DND-41 (cell line): ENCODE results near the gene ACTR6.

ENCODE experiments used
- ATAC-seq: fragments of 200-7000 bp; cut with Tn5 transposase; 3 replicates; pipeline ENCODE4 v1.9.1; 2021; ENCODE audit warnings: low read depth; ENCODE audit not compliant: insufficient read depth
- DNase-seq: peaks from one replicate; pipeline ENCODE4 v3.0.0-alpha.2; 2020
- H2AFZ ChIP-seq: 2 replicates; pipeline ENCODE4 v1.6.0; 2012; ENCODE audit warnings: low read depth, low read length
- H3K27ac ChIP-seq: 2 replicates; pipeline ENCODE4 v1.5.1; 2012; ENCODE audit warnings: low read length, inconsistent platforms
- H3K27me3 ChIP-seq: fragments of 200-600 bp; sonication (generic); 2 replicates; pipeline ENCODE4 v1.6.0; 2012; ENCODE audit warnings: low read length, mild to moderate bottlenecking, inconsistent platforms; ENCODE audit not compliant: insufficient read depth, poor library complexity
- H3K36me3 ChIP-seq: 2 replicates; pipeline ENCODE4 v1.5.1; 2012; ENCODE audit warnings: low read length, inconsistent platforms; ENCODE audit not compliant: insufficient read depth
- H3K4me1 ChIP-seq: 2 replicates; pipeline ENCODE4 v1.5.1; 2012; ENCODE audit warnings: mild to moderate bottlenecking, low read length; ENCODE audit not compliant: insufficient read depth
- H3K4me2 ChIP-seq: 2 replicates; pipeline ENCODE4 v1.6.0; 2012; ENCODE audit warnings: mild to moderate bottlenecking, moderate library complexity, low read length, inconsistent platforms; ENCODE audit not compliant: insufficient read depth
- H3K4me3 ChIP-seq, 2 experiments: fragments of 200-600 bp in 1 of 2; shearing (Covaris generic) in 1 of 2; 2 replicates each; pipeline ENCODE4 v1.5.1; 2012 to 2016; ENCODE audit warnings: inconsistent platforms in 2 of 2, low read length in 2 of 2, mild to moderate bottlenecking in 2 of 2, low read depth in 1 of 2, moderate library complexity in 1 of 2
- H3K79me2 ChIP-seq: 2 replicates; pipeline ENCODE4 v1.6.0; 2012; ENCODE audit warnings: low read length, inconsistent platforms; ENCODE audit not compliant: insufficient read depth
- H3K9ac ChIP-seq: 2 replicates; pipeline ENCODE4 v1.6.0; 2012; ENCODE audit warnings: low read depth, mild to moderate bottlenecking, inconsistent platforms, low read length, moderate library complexity
- H3K9me3 ChIP-seq: 2 replicates; pipeline ENCODE4 v1.5.1; 2012; ENCODE audit warnings: low read length, moderate library complexity, mild to moderate bottlenecking, inconsistent platforms; ENCODE audit not compliant: insufficient read depth, severe bottlenecking
- H4K20me1 ChIP-seq: 2 replicates; pipeline ENCODE4 v1.6.0; 2012; ENCODE audit warnings: low read length; ENCODE audit not compliant: insufficient read depth
- CTCF ChIP-seq: IDR thresholded peaks from 2 replicates; pipeline ENCODE4 v1.5.1; 2012; ENCODE audit warnings: borderline replicate concordance, low read length, moderate library complexity, mild to moderate bottlenecking; ENCODE audit not compliant: poor library complexity, severe bottlenecking; ENCODE audit errors: extremely low read depth
- EZH2 ChIP-seq: IDR thresholded peaks from 3 replicates; pipeline ENCODE4 v1.6.1; 2012; ENCODE audit warnings: borderline replicate concordance, low read depth, mild to moderate bottlenecking, moderate library complexity, low read length, inconsistent platforms; ENCODE audit not compliant: severe bottlenecking

Gene ACTR6

GRCh38 chr12:100189636-100190394 lies 10.8 kb upstream of the ACTR6 start:
- peaks cover 54% of the 10 kb centered on the region for H3K36me3 ChIP-seq
- no peak overlapping the region for H3K4me2 ChIP-seq
- H3K4me1 ChIP-seq, result no peaks in the 10 kb centered on the region
- no peak for DNase-seq
- TF ChIP-seq EZH2 (no peak), CTCF (no peak)
- ATAC-seq, result no peak
- no peak overlapping the region for H3K27ac ChIP-seq
- H3K27me3 ChIP-seq, result no peaks in the 10 kb centered on the region
- H2AFZ ChIP-seq, result no peak overlapping the region
- H3K4me3 ChIP-seq, result no peak overlapping the region
- peaks cover 2% of the 10 kb centered on the region; the same call in 1 of the 2 replicates for H3K79me2 ChIP-seq
- H3K9me3 ChIP-seq, result no peaks in the 10 kb centered on the region
- no peak overlapping the region for H3K9ac ChIP-seq
- H4K20me1 ChIP-seq, result peaks cover 5% of the 10 kb centered on the region; the same call in 1 of the 2 replicates

- no peak for ATAC-seq
- Histone ChIP-seq H3K4me1 (peaks cover 3% of the 10 kb centered on the region), H3K9ac (no peak overlapping the region), H3K4me2 (no peak overlapping the region), H3K4me3 (no peak overlapping the region), H4K20me1 (peaks cover 3% of the 10 kb centered on the region; the same call in 1 of the 2 replicates), H3K36me3 (peaks cover 59% of the 10 kb centered on the region), H3K27me3 (no peaks in the 10 kb centered on the region), H2AFZ (no peak overlapping the region), H3K79me2 (peaks cover 2% of the 10 kb centered on the region; the same call in 1 of the 2 replicates), H3K9me3 (no peaks in the 10 kb centered on the region), H3K27ac (no peak overlapping the region)
- TF ChIP-seq EZH2 (no peak), CTCF (no peak)
- DNase-seq, result no peak
Observed at GRCh38 chr12:100193085-100193484, 7.5 kb upstream of the ACTR6 start.

GRCh38 chr12:100197486-100197885 lies 3.1 kb upstream of the ACTR6 start:
- Histone ChIP-seq H3K79me2 (peaks cover 24% of the 10 kb centered on the region), H3K4me3 (no peak overlapping the region), H3K9ac (no peak overlapping the region), H3K27ac (no peak overlapping the region), H3K9me3 (no peaks in the 10 kb centered on the region), H4K20me1 (no peaks in the 10 kb centered on the region; the same call in 1 of the 2 replicates), H3K27me3 (no peaks in the 10 kb centered on the region), H2AFZ (no peak overlapping the region), H3K36me3 (peaks cover 25% of the 10 kb centered on the region), H3K4me1 (peaks cover 34% of the 10 kb centered on the region), H3K4me2 (no peak overlapping the region)
- no peak for TF ChIP-seq CTCF
- no peak for TF ChIP-seq EZH2
- DNase-seq (no peak), ATAC-seq (no peak)
